AG04449 (cell line): Measurements from ENCODE around the gene DYRK1B.

ENCODE experiments used
- CTCF ChIA-PET: fragments of 350-600 bp; formaldehyde crosslinking; extraction: SDS; loops from one replicate; lab custom pipeline; 2021; ENCODE audit warnings: antibody characterized with exemption; lab: Yijun Ruan, JAX
- POLR2A ChIA-PET: fragments of 400-600, 350-600 bp; formaldehyde crosslinking; extraction: SDS; loops from one replicate; lab custom pipeline; 2020; ENCODE audit warnings: antibody characterized with exemption, inconsistent platforms; lab: Yijun Ruan, JAX
- DNase-seq: peaks from one replicate; pipeline ENCODE4 v3.0.0-alpha.2; 2010; ENCODE audit warnings: low read depth, low spot score
- H3K4me3 ChIP-seq: 2 replicates; pipeline ENCODE4 v1.5.1; 2011; ENCODE audit warnings: low read depth, mild to moderate bottlenecking, control low read depth, low read length
- TF ChIP-seq, protein P1 (sequence below): IDR thresholded peaks from one replicate; pipeline ENCODE4 v1.5.1; 2011; ENCODE audit warnings: mild to moderate bottlenecking, moderate library complexity, low read length, control low read depth, inconsistent platforms; ENCODE audit not compliant: insufficient read depth; ENCODE audit errors: missing control alignments

The DYRK1B gene

DNA sequence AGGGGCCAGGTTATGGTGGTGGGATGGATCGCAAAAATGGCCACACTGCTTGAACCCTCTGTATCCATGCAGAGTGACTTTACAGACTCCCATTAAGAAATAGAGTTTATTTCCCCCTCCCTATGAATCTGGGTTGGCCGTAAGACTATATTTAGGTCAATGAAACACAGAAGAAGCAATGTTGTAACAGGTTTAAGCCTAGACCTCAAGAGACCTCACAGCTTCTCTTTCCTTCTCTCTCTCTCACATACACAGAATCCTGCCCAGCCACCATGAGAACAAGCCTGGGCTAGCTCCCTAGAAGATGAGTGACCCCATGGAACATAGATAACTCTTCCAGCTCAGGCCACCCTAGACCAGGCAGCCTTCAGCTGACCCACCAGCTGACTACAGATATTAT, 33.2 kb upstream of the DYRK1B start:
- H3K4me3 ChIP-seq, result no peak overlapping the region
- ChIA-PET POLR2A (no interaction called here), CTCF (interaction anchor here (1.3 kb wide), 1 partner anchor 24 kb away, joined by 3 read pairs; no protein-coding TSS in a partner anchor)
- TF ChIP-seq, protein P1, sequence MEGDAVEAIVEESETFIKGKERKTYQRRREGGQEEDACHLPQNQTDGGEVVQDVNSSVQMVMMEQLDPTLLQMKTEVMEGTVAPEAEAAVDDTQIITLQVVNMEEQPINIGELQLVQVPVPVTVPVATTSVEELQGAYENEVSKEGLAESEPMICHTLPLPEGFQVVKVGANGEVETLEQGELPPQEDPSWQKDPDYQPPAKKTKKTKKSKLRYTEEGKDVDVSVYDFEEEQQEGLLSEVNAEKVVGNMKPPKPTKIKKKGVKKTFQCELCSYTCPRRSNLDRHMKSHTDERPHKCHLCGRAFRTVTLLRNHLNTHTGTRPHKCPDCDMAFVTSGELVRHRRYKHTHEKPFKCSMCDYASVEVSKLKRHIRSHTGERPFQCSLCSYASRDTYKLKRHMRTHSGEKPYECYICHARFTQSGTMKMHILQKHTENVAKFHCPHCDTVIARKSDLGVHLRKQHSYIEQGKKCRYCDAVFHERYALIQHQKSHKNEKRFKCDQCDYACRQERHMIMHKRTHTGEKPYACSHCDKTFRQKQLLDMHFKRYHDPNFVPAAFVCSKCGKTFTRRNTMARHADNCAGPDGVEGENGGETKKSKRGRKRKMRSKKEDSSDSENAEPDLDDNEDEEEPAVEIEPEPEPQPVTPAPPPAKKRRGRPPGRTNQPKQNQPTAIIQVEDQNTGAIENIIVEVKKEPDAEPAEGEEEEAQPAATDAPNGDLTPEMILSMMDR, result no peak
- DNase-seq, result no peak

DNA sequence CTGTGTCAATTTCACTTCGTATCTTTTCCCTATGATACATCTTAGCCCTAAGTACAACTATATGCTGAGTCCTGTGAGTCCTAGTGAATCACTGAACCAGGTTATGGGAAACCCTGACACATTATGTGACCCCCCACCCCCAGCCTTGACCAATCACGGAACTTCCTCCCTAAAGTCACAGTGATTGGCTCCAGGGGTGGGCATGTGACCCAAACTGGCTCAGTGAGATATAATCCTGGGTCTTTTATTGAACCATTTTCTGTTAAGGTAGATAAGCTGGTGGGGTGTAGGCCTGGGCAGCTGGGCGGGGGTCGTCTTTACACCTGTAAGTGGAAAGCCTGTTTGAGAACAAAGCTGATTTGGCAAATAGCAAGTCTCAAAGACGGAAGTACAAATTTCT, 32.0 kb upstream of the DYRK1B start:
- POLR2A ChIA-PET, result no interaction called here
- TF ChIP-seq, protein P1, result no peak
- no peak for DNase-seq
- CTCF ChIA-PET, result interaction anchor here (1.3 kb wide), 1 partner anchor 22 kb away, joined by 3 read pairs; no protein-coding TSS in a partner anchor
- no peak overlapping the region for H3K4me3 ChIP-seq

DNA sequence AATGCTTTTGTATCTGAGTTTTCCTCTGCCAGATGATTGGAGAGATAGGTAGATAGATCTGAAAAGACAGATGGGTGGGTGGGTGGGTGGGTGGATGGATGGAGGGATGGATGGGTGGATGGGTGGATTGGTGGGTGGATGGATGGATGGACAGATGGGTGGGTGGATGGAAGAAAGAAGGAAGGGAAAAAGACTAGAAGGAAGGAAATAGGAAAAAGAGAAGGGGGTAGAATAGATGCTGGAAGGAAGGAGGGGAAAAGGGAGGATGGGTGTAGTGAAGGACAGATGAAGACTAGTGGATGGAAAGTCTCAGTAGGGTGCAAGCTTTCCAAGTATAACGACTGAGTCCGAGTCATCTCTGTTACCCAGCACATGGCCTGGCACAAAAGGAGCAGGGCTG, 31.2 kb upstream of the DYRK1B start:
- POLR2A ChIA-PET, result no interaction called here
- CTCF ChIA-PET, result interaction anchor here (0.7 kb wide), 1 partner anchor 22 kb away, joined by 3 read pairs; no protein-coding TSS in a partner anchor
- no peak overlapping the region for H3K4me3 ChIP-seq
- TF ChIP-seq, protein P1, result no peak
- no peak for DNase-seq

DNA sequence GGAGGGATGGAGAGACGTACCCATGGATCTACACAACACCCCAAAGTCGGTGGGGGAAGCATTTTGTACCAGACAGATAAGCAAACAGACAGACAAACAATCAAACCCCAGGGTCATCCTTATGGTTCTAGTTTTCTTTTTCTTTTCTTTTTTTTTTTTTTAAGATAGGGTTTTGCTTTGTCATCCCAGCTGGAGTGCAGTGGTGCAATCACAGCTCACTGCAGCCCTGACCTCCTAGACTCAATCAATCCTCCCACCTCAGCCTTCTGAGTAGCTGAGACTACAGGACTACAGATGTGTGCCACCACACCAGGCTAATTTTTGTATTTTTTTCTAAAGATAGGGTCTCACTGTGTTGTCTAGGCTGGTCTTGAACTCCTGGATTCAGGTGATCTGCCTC, 30.2 kb upstream of the DYRK1B start:
- CTCF ChIA-PET, result no interaction called here
- POLR2A ChIA-PET, result no interaction called here
- no peak overlapping the region for H3K4me3 ChIP-seq
- DNase-seq, result no peak
- TF ChIP-seq, protein P1, result no peak

DNA sequence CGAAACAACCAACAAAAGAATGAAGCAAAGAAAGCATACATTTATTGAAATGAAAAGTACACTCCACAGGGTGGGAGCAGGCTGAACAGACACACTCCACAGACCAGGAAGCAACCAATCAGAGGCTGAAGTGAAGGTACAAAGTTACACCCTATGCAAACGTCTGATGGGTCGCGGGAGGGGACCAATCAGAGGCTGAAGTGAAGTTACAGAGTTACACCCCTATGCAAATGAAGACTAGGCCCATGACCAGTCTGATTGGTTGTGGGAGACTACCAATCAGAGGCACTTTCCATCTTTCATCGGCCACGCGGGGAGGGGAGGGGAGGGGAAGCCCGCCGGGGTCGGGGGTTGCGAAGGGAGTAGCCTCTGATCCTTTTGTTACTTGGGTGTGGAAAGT, 24.6 kb upstream of the DYRK1B start:
- no peak overlapping the region for H3K4me3 ChIP-seq
- TF ChIP-seq, protein P1, result no peak
- CTCF ChIA-PET, result no interaction called here
- POLR2A ChIA-PET, result no interaction called here
- DNase-seq, result no peak

DNA sequence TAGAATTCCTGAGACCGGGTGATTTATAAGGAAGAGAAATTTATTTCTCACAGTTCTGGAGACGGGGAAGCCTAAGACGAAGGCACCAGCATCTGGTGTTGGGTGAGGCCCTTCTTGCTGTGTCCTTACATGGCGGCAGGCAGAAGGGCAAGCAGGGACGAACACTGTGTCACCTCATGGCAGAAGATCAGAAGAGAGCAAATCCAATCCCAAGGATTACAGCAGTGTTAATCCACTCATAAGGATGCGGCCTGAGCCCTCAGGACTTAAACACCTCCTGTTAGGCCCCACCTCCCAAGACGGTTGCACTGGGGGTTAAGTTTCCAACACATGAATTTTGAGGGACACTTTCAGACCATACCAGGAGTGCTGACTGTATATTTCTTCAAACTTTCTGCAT, 18.9 kb upstream of the DYRK1B start:
- TF ChIP-seq, protein P1, result no peak
- H3K4me3 ChIP-seq, result no peak overlapping the region
- ChIA-PET CTCF (no interaction called here), POLR2A (no interaction called here)
- DNase-seq, result no peak
